22Rv1 (cell line): ENCODE results near the gene RINT1.

Source experiments
- CTCF ChIP-seq: fragments of 450-650 bp; IDR thresholded peaks from 2 replicates; pipeline ENCODE4 v1.5.1; 2017; ENCODE audit warnings: mild to moderate bottlenecking
- ZFX ChIP-seq: fragments of 450-650 bp; IDR thresholded peaks from 2 replicates; pipeline ENCODE4 v1.6.1; 2017; ENCODE audit warnings: antibody characterized with exemption, borderline replicate concordance

- TF ChIP-seq CTCF (no peak), ZFX (no peak)
Measured at GRCh38 chr7:105565190-105565589, 33.2 kb downstream of the RINT1 start.
